ENCODE results near the gene SRGAP3.

GRCh38 chr3:9217784-9218513, 31.5 kb downstream of the SRGAP3 start:
- no peak for TF ChIP-seq POLR2AphosphoS5 (IDR thresholded peaks at IDR 0.05; ENCODE audit: low read depth, low read length)
- TF ChIP-seq POLR2A (IDR thresholded peaks at IDR 0.05; ENCODE audit: low read depth, low read length), result no peak
- TF ChIP-seq TAF1 (IDR thresholded peaks at IDR 0.05; ENCODE audit: borderline replicate concordance, low read depth, low read length), result no peak
